Measurements from ENCODE around the gene PLEKHM1.
A peak's percentile ranks its signal among the peaks of the same experiment; 100 is the strongest.

The PLEKHM1 gene

GRCh38 chr17:45394913-45395568 lies 95.5 kb downstream of the PLEKHM1 start:
- Histone ChIP-seq H3K4me1 (ENCODE audit: control insufficient read depth in 1 of 2, insufficient read depth in 1 of 2, low read depth in 1 of 2, low read length in 1 of 2) (no peaks in the 10 kb centered on the region), H3K9me3 (no peaks in the 10 kb centered on the region), H3K36me3 (peaks cover 69% of the 10 kb centered on the region), H3K27ac (peak overlapping the region; percentile 7), H3K27me3 (peaks cover 7% of the 10 kb centered on the region), H3K4me3 (ENCODE audit: low read depth in 1 of 2, low read length in 1 of 2) (no peak overlapping the region)
- TF ChIP-seq CTCF (IDR thresholded peaks at IDR 0.05) = peak; percentile 53

GRCh38 chr17:45394564-45394912 lies 96.0 kb downstream of the PLEKHM1 start:
- H3K36me3 ChIP-seq = peaks cover 64% of the 10 kb centered on the region
- H3K4me3 ChIP-seq (ENCODE audit: low read depth in 1 of 2, low read length in 1 of 2) = no peak overlapping the region
- no peaks in the 10 kb centered on the region for H3K4me1 ChIP-seq (ENCODE audit: control insufficient read depth in 1 of 2, insufficient read depth in 1 of 2, low read depth in 1 of 2, low read length in 1 of 2)
- peaks cover 9% of the 10 kb centered on the region for H3K27me3 ChIP-seq
- no peaks in the 10 kb centered on the region for H3K9me3 ChIP-seq
- no peak for TF ChIP-seq CTCF (IDR thresholded peaks at IDR 0.05)
- H3K27ac ChIP-seq = peak overlapping the region; percentile 7

GRCh38 chr17:45394091-45394490 lies 96.4 kb downstream of the PLEKHM1 start:
- Histone ChIP-seq H3K4me1 (ENCODE audit: control insufficient read depth in 1 of 2, insufficient read depth in 1 of 2, low read depth in 1 of 2, low read length in 1 of 2) (no peaks in the 10 kb centered on the region), H3K36me3 (peaks cover 59% of the 10 kb centered on the region), H3K9me3 (no peaks in the 10 kb centered on the region), H3K4me3 (ENCODE audit: low read depth in 1 of 2, low read length in 1 of 2) (no peak overlapping the region), H3K27me3 (peaks cover 14% of the 10 kb centered on the region), H3K27ac (peak overlapping the region; percentile 7)
- TF ChIP-seq CTCF (IDR thresholded peaks at IDR 0.05) = no peak

- Histone ChIP-seq H3K27ac (peak overlapping the region; percentile 7), H3K27me3 (peaks cover 21% of the 10 kb centered on the region), H3K36me3 (peaks cover 52% of the 10 kb centered on the region), H3K4me1 (ENCODE audit: control insufficient read depth in 1 of 2, insufficient read depth in 1 of 2, low read depth in 1 of 2, low read length in 1 of 2) (no peaks in the 10 kb centered on the region), H3K9me3 (no peaks in the 10 kb centered on the region), H3K4me3 (ENCODE audit: low read depth in 1 of 2, low read length in 1 of 2) (no peak overlapping the region)
- TF ChIP-seq CTCF (IDR thresholded peaks at IDR 0.05) = no peak
Observed at GRCh38 chr17:45393411-45393810, 97.1 kb downstream of the PLEKHM1 start.

GRCh38 chr17:45391918-45392317 lies 98.6 kb downstream of the PLEKHM1 start:
- H3K4me3 ChIP-seq (ENCODE audit: low read depth in 1 of 2, low read length in 1 of 2) = no peak overlapping the region
- H3K4me1 ChIP-seq (ENCODE audit: control insufficient read depth in 1 of 2, insufficient read depth in 1 of 2, low read depth in 1 of 2, low read length in 1 of 2) = no peaks in the 10 kb centered on the region
- no peak overlapping the region for H3K27ac ChIP-seq
- no peak for TF ChIP-seq CTCF (IDR thresholded peaks at IDR 0.05)
- H3K36me3 ChIP-seq = peaks cover 37% of the 10 kb centered on the region
- no peaks in the 10 kb centered on the region for H3K9me3 ChIP-seq
- peaks cover 26% of the 10 kb centered on the region for H3K27me3 ChIP-seq
